GM10266 (cell line): ENCODE data around the gene LSM6.

ENCODE experiments used
- DNase-seq: peaks from one replicate; pipeline ENCODE4 v3.0.0; 2012; ENCODE audit errors: extremely low spot score
- TF ChIP-seq, protein P1 (sequence below): IDR thresholded peaks from 2 replicates; pipeline ENCODE4 v1.5.1; 2012; ENCODE audit warnings: mild to moderate bottlenecking, low read depth; ENCODE audit not compliant: control insufficient read depth, insufficient read depth; ENCODE audit errors: missing control alignments

The LSM6 gene

DNA sequence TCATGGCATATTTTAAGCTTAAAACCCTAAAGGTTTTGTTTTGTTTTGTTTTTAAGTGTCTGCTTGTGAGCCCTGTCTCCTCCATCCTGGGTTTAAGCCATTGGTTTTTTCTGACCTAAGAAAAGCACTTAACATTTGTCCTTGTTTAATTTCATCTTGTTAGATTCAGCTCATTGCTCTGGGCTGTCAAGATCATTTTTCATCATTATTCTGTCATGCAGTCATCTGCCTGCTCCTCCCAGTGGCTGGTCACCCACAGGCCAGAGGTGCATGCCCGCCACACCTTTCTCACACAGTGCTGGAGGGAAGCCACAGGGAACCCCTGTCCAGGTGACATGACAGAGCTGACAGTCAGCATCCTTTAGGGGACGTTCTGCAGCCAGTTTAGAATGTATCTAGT is 27.1 kb downstream of the LSM6 start:
- TF ChIP-seq, protein P1, sequence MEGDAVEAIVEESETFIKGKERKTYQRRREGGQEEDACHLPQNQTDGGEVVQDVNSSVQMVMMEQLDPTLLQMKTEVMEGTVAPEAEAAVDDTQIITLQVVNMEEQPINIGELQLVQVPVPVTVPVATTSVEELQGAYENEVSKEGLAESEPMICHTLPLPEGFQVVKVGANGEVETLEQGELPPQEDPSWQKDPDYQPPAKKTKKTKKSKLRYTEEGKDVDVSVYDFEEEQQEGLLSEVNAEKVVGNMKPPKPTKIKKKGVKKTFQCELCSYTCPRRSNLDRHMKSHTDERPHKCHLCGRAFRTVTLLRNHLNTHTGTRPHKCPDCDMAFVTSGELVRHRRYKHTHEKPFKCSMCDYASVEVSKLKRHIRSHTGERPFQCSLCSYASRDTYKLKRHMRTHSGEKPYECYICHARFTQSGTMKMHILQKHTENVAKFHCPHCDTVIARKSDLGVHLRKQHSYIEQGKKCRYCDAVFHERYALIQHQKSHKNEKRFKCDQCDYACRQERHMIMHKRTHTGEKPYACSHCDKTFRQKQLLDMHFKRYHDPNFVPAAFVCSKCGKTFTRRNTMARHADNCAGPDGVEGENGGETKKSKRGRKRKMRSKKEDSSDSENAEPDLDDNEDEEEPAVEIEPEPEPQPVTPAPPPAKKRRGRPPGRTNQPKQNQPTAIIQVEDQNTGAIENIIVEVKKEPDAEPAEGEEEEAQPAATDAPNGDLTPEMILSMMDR: no peak
- DNase-seq: no peak

DNA sequence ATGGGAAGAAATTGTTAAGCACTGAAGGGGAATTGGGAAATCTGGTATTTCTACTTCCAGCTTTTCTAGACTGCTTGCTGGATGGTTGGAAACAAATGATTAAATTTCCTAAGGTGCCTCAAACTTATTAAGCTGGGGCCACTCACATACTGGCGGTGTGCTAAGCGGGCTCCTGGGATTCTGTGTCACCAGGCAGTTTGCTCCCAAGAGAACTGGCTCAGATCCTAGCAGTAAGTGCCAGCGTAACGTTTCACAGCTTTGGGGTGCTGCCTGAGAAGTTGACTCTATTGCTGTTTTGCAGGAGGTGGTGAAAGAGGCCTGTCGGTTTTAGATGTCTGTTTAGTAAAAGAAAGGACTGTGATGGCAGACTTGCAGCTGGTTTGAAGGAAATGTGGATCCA is 31.9 kb downstream of the LSM6 start:
- DNase-seq: no peak
- TF ChIP-seq, protein P1: no peak

DNA sequence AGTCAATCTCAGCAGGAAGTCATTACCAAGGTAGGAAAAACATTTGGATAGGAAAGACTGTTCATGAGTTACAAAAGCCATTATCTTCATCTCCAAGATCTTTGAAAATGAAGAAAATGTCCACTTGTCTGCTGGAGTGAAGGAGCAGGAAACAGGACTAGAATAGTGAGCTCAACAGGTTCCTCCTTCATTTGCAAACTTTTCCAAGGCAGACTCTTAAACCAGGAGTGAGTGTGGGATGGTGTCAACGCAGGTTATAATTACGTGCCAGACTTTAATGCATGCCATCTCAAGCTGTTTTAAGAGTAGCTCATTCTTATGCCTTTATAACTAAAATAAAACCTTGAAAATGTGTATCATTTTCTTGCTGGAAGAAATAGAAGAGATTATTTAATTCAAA is 35.4 kb downstream of the LSM6 start:
- no peak for DNase-seq
- TF ChIP-seq, protein P1: no peak

DNA sequence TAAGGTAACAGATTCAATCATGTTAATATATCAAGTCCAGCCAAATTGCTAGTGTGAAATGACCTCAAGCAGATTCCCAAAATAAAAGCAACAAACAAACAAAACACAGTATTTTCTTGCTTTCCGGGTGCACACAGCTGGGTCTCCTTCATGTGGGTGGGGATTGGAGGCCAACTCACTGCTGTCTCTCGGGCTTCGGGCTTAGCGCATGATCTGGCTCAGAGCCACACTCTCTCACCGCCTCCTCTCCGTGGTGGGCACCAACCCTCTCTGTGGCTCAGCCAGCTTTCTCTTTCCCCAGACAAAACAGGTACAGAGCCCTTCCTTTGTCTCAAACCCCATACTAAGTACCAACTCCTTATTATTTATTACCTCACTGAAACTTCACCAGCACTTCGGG is 35.9 kb downstream of the LSM6 start:
- DNase-seq: no peak
- TF ChIP-seq, protein P1: no peak

DNA sequence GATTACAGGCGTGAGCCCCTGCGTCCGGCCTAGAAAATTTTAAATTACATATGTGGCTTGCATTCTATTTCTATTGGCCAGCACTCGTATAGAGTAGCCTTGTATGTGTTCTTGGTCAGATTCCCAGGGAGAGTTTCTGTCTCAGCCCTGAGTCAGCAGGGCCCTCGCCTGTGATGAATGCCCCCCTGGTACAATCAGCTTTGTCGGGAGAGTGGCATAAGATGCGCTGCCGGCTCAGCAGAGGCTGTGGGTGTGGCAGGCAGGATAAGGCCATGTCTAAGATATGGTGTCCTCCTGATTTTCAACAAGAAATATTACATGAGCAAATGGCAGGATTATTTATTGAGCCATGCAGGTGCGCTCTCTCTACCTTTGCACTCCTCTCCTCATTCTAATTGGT is 37.3 kb downstream of the LSM6 start:
- TF ChIP-seq, protein P1: no peak
- DNase-seq: no peak

DNA sequence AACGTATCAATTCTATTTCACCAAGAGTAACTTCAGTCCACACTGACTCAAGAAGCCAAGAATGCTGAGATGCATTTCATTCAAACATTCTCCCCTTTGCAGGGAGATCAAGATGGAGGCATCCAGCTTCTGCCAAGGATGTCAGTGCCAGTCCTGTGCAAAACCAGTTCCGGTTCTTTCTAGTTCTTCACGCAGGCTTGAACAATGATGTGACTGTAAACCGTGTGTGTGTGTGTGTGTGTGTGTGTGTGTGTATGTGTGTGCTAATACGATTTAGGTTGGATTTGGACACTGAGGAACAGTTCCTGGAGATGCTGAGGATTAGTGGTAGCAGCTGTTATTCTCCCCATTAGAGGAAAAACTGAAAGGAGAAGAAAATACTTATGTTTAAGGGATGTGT is 38.7 kb downstream of the LSM6 start, which contains the start of gene REELD1:
Gene REELD1 (plus strand): TSS at position 301 of the 400 bp plus-strand sequence. CDS start 2,415 bp downstream, outside the sequence.
- TF ChIP-seq, protein P1: no peak

DNA sequence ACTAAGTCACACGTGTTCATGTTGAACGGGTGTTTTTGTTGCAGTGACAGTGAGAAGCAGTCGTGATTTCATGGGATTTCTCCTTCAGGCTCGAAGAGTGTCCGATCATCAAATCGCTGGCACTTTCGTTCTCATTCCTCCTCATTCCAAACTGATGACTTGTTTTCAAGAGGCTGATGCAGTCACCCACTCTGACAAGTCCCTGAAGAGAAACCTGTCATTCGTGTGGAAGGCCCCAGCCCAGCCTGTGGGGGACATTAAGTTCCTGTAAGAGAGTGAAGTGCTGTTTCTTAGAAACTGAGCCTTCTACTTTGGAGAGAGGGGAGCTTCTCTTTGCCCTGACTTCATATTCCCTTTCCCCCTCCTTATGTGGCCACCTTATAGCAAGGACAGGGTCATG is 46.8 kb downstream of the LSM6 start:
- DNase-seq: no peak
- TF ChIP-seq, protein P1: no peak

More for the DNA sequence above, 38.7 kb downstream of the LSM6 start, which contains the start of gene REELD1:
- no peak for DNase-seq
